ENCODE measurements around the gene AFF2. TPM values are rescaled to one million over a fixed set of nuclear protein-coding genes. Genes with fewer than 3 reads are reported as not detected.

Gene AFF2
- total RNA-seq, 1 donor from 2014 or later = 0.27 TPM

DNA sequence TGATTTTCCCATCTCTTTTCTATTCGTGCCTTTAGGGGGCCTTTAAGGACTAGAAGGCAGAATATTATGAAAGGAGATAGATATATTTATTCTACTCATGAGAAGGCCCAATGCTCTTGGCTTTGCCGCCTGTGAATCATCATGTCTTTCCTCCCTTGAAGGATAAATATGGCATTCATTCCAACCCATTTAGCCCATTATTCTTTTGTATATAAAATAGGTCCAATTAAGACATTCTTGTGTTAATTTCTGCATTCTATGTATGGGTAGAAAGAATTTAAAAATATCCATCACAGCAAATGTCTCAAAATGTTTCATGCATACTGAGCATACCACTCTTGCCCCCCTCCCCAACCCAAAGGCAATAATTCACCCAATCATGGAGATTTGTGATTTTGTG is 115.1 kb downstream of the AFF2 start:
- no peaks in the 10 kb centered on the region for H3K4me1 ChIP-seq
- no peak overlapping the region for H3K27ac ChIP-seq (replicated peaks)
- intact Hi-C loops (cut with micrococcal nuclease) = no loop called here
- H3K27me3 ChIP-seq (ENCODE audit: low read depth) = no peaks in the 10 kb centered on the region
- H3K36me3 ChIP-seq = no peaks in the 10 kb centered on the region
- TF ChIP-seq, protein P1, sequence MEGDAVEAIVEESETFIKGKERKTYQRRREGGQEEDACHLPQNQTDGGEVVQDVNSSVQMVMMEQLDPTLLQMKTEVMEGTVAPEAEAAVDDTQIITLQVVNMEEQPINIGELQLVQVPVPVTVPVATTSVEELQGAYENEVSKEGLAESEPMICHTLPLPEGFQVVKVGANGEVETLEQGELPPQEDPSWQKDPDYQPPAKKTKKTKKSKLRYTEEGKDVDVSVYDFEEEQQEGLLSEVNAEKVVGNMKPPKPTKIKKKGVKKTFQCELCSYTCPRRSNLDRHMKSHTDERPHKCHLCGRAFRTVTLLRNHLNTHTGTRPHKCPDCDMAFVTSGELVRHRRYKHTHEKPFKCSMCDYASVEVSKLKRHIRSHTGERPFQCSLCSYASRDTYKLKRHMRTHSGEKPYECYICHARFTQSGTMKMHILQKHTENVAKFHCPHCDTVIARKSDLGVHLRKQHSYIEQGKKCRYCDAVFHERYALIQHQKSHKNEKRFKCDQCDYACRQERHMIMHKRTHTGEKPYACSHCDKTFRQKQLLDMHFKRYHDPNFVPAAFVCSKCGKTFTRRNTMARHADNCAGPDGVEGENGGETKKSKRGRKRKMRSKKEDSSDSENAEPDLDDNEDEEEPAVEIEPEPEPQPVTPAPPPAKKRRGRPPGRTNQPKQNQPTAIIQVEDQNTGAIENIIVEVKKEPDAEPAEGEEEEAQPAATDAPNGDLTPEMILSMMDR (IDR thresholded peaks at IDR 0.05; ENCODE audit: borderline replicate concordance) = no peak
- H3K9me3 ChIP-seq (replicated peaks) = no peaks in the 10 kb centered on the region
- DNase-seq = no peak
- no peak overlapping the region for H3K4me3 ChIP-seq

- H3K36me3 ChIP-seq = no peaks in the 10 kb centered on the region
- no peak overlapping the region for H3K27ac ChIP-seq (replicated peaks)
- no peaks in the 10 kb centered on the region for H3K4me1 ChIP-seq
- H3K27me3 ChIP-seq (ENCODE audit: low read depth) = no peaks in the 10 kb centered on the region
- no peak overlapping the region for H3K4me3 ChIP-seq
- TF ChIP-seq, protein P1 (IDR thresholded peaks at IDR 0.05; ENCODE audit: borderline replicate concordance) = no peak
- no peaks in the 10 kb centered on the region for H3K9me3 ChIP-seq (replicated peaks)
- DNase-seq = no peak
- intact Hi-C loops (cut with micrococcal nuclease) = no loop called here
Observed at GRCh38 chrX:148618470-148619445, 118.3 kb downstream of the AFF2 start.

DNA sequence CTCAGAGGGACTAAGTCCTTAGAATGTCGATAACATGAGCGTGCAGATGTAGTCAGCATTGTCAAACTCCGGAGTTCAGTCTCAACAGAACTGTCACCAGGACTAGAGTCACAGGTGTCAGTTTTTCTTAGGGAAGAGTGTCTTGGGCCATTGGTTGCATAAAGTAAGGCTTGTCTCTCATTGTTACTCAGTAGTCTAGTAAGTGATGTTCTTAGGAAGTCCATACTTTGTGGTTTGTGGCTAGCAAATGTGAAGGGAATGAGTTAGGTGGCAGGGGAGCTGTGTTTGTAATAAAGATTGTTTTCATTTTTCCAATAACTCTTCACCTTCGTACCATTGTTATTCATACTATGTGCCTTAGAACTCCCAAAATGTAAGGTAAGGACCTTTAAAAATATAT is 119.6 kb downstream of the AFF2 start:
- Histone ChIP-seq H3K4me1 (no peaks in the 10 kb centered on the region), H3K27me3 (ENCODE audit: low read depth) (no peaks in the 10 kb centered on the region), H3K9me3 (replicated peaks) (no peaks in the 10 kb centered on the region), H3K36me3 (no peaks in the 10 kb centered on the region), H3K27ac (replicated peaks) (no peak overlapping the region), H3K4me3 (no peak overlapping the region)
- TF ChIP-seq, protein P1 (IDR thresholded peaks at IDR 0.05; ENCODE audit: borderline replicate concordance) = no peak
- intact Hi-C loops (cut with micrococcal nuclease) = no loop called here
- DNase-seq = no peak

DNA sequence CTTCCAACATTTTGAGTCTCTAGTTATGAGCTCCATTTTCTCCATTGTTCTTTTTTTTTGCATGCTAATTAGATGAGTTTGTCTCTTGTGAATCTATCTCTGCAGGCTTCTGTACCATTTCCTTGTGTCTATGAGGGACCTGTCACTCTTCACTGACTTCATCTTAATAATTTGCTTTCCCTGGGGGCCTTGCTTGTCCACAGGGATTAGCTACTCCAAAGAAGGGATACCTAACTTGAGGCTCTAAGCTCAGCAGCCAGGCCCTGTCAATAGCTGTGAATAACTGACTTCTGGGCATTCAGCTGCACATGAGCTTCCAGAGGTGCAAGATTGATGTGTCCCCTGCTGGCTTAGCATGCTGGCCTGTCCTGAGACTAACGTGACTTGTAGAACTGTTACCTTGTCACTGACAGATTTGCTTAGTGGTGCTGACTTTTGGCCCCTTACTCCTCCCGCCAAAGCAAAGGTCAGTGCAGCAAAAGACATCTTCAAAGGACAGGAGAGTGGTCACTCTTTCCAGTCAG is 124.6 kb downstream of the AFF2 start:
- Histone ChIP-seq H3K4me1 (no peaks in the 10 kb centered on the region), H3K4me3 (no peak overlapping the region), H3K9me3 (replicated peaks) (no peaks in the 10 kb centered on the region), H3K36me3 (no peaks in the 10 kb centered on the region), H3K27me3 (ENCODE audit: low read depth) (no peaks in the 10 kb centered on the region), H3K27ac (replicated peaks) (no peak overlapping the region)
- intact Hi-C loops (cut with micrococcal nuclease) = no loop called here
- TF ChIP-seq, protein P1 (IDR thresholded peaks at IDR 0.05; ENCODE audit: borderline replicate concordance) = no peak
- no peak for DNase-seq

GRCh38 chrX:148628621-148629020 is 128.2 kb downstream of the AFF2 start:
- intact Hi-C loops (cut with micrococcal nuclease) = no loop called here
- Histone ChIP-seq H3K36me3 (no peaks in the 10 kb centered on the region), H3K27me3 (ENCODE audit: low read depth) (no peaks in the 10 kb centered on the region), H3K27ac (replicated peaks) (no peak overlapping the region), H3K4me1 (no peaks in the 10 kb centered on the region), H3K4me3 (no peak overlapping the region), H3K9me3 (replicated peaks) (no peaks in the 10 kb centered on the region)
- DNase-seq = no peak
- TF ChIP-seq, protein P1 (IDR thresholded peaks at IDR 0.05; ENCODE audit: borderline replicate concordance) = no peak

Measured in left ventricle myocardium inferior (tissue), 1 donor.